ENCODE results near the gene EPB41L5.

GRCh38 chr2:120155308-120155707, 142.4 kb downstream of the EPB41L5 start:
- no peak for TF ChIP-seq POLR2AphosphoS5 (IDR thresholded peaks at IDR 0.05; ENCODE audit: borderline replicate concordance, low read depth, low read length)
- no peak for TF ChIP-seq EZH2 (IDR thresholded peaks at IDR 0.05)

Measured in SK-N-MC (cell line).